AG04450 (cell line): Measurements from ENCODE around the gene CD180. TPM values are rescaled to one million over a fixed set of nuclear protein-coding genes. Genes with fewer than 3 reads are reported as not detected.

Source experiments
- CTCF ChIA-PET: fragments of 300-600, 350-600 bp; formaldehyde crosslinking; extraction: SDS; loops from one replicate; lab custom pipeline; 2022; ENCODE audit warnings: antibody characterized with exemption, inconsistent platforms; lab: Charles Lee
- POLR2A ChIA-PET: fragments of 350-600 bp; formaldehyde crosslinking; extraction: SDS; loops from one replicate; lab custom pipeline; 2021; ENCODE audit warnings: antibody characterized with exemption, inconsistent platforms; lab: Yijun Ruan, JAX
- DNase-seq: peaks from one replicate; pipeline ENCODE4 v3.0.0-alpha.2; 2011; ENCODE audit warnings: low read depth, low spot score
- H3K27ac ChIP-seq: one replicate; pipeline ENCODE4 v1.5.1; 2012; ENCODE audit warnings: low read depth, low read length, control low read depth
- H3K27me3 ChIP-seq: one replicate; pipeline ENCODE4 v1.6.0; 2012; ENCODE audit warnings: low read length; ENCODE audit not compliant: control insufficient read depth, insufficient read depth
- H3K4me3 ChIP-seq: 2 replicates; pipeline ENCODE4 v1.5.1; 2011; ENCODE audit warnings: mild to moderate bottlenecking, low read depth, low read length, control low read depth
- H3K9me3 ChIP-seq: 2 replicates; pipeline ENCODE4 v1.5.1; 2012; ENCODE audit warnings: low read length; ENCODE audit not compliant: control insufficient read depth, insufficient read depth
- CTCF ChIP-seq: IDR thresholded peaks from 2 replicates; pipeline ENCODE4 v1.5.1; 2011; ENCODE audit warnings: low read depth, low read length, control low read depth, inconsistent platforms
- polyA plus RNA-seq: library from polyadenylated mRNA; depleted of rRNA; stranded (reverse); fragments of >200 nt; gene quantifications from 2 replicates; pipeline ENCODE4 v1.2.3, GENCODE V29; 2011

Gene CD180
- polyA plus RNA-seq, 1 experiment, result not detected

GRCh38 chr5:67181648-67182221, 14.9 kb downstream of the CD180 start:
- no peaks in the 10 kb centered on the region for H3K27me3 ChIP-seq
- no peak overlapping the region for H3K4me3 ChIP-seq
- POLR2A ChIA-PET, result no interaction called here
- no peak overlapping the region for H3K27ac ChIP-seq
- no peaks in the 10 kb centered on the region for H3K9me3 ChIP-seq
- no peak for TF ChIP-seq CTCF
- CTCF ChIA-PET, result interaction anchor here (1.0 to 1.4 kb wide), 3 partner anchors 14 to 17 kb away, joined by 3 to 5 read pairs (median 4); no protein-coding TSS in a partner anchor
- no peak for DNase-seq

GRCh38 chr5:67179697-67180361, 16.8 kb downstream of the CD180 start:
- Histone ChIP-seq H3K27ac (no peak overlapping the region), H3K27me3 (no peaks in the 10 kb centered on the region), H3K9me3 (no peaks in the 10 kb centered on the region), H3K4me3 (no peak overlapping the region)
- no peak for DNase-seq
- ChIA-PET CTCF (interaction anchor here (1.1 to 1.6 kb wide), 2 partner anchors 13 to 365 kb away, joined by 3 to 8 read pairs; no protein-coding TSS in a partner anchor), POLR2A (no interaction called here)
- TF ChIP-seq CTCF, result no peak

- POLR2A ChIA-PET, result no interaction called here
- TF ChIP-seq CTCF, result no peak
- Histone ChIP-seq H3K27me3 (no peaks in the 10 kb centered on the region), H3K9me3 (no peaks in the 10 kb centered on the region), H3K4me3 (no peak overlapping the region), H3K27ac (no peak overlapping the region)
- CTCF ChIA-PET, result interaction anchor here (1.0 to 1.4 kb wide), 2 partner anchors 30 to 872 kb away, joined by 3 to 5 read pairs; no protein-coding TSS in a partner anchor
- no peak for DNase-seq
Observed at GRCh38 chr5:67178966-67179365, 17.6 kb downstream of the CD180 start.

- no peak for TF ChIP-seq CTCF
- Histone ChIP-seq H3K9me3 (no peaks in the 10 kb centered on the region), H3K27ac (no peak overlapping the region), H3K27me3 (no peaks in the 10 kb centered on the region), H3K4me3 (no peak overlapping the region)
- ChIA-PET POLR2A (no interaction called here), CTCF (interaction anchor here (0.9 to 1.4 kb wide), 3 partner anchors 12 to 871 kb away, joined by 3 to 6 read pairs (median 5); no protein-coding TSS in a partner anchor)
- DNase-seq, result no peak
Observed at GRCh38 chr5:67178085-67178484, 18.5 kb downstream of the CD180 start.

- no peak for TF ChIP-seq CTCF
- no peak for DNase-seq
- ChIA-PET POLR2A (no interaction called here), CTCF (interaction anchor here (1.3 kb wide), 1 partner anchor 20 kb away, joined by 4 read pairs; no protein-coding TSS in a partner anchor)
- Histone ChIP-seq H3K4me3 (no peak overlapping the region), H3K9me3 (no peaks in the 10 kb centered on the region), H3K27me3 (no peaks in the 10 kb centered on the region), H3K27ac (no peak overlapping the region)
Observed at GRCh38 chr5:67176936-67177335, 19.7 kb downstream of the CD180 start.
